WTC11 (cell line): Measurements from ENCODE around the gene ZC3H12C. TPM values are rescaled to one million over a fixed set of nuclear protein-coding genes. Genes with fewer than 3 reads are reported as not detected.

ENCODE experiments used
- ATAC-seq: fragments of 200-7000 bp; cut with Tn5 transposase; 2 replicates; pipeline ENCODE4 v1.10.0; 2021; ENCODE audit warnings: mild to moderate bottlenecking, moderate library complexity
- CTCF ChIA-PET: fragments of 300-600 bp; sonication (Branson Sonifier 250); formaldehyde crosslinking; loops from one replicate; lab custom pipeline; 2021; ENCODE audit warnings: antibody characterized with exemption; lab: Charles Lee
- POLR2A ChIA-PET: fragments of 350-600 bp; sonication (Branson Sonifier 250); formaldehyde crosslinking; loops from one replicate; lab custom pipeline; 2021; ENCODE audit warnings: antibody characterized with exemption; lab: Charles Lee
- DNase-seq: peaks from one replicate; pipeline ENCODE4 v3.0.0; 2021; ENCODE audit warnings: low spot score
- H3K27ac Mint-ChIP-seq: 2 replicates; pipeline ENCODE4 v1.8.0; 2021; ENCODE audit warnings: mixed read lengths
- H3K27me3 Mint-ChIP-seq: 2 replicates; pipeline ENCODE4 v1.8.0; 2021; ENCODE audit warnings: low read depth, mild to moderate bottlenecking, moderate library complexity, mixed read lengths
- H3K36me3 Mint-ChIP-seq: 2 replicates; pipeline ENCODE4 v1.8.0; 2021; ENCODE audit warnings: mixed read lengths
- H3K4me1 Mint-ChIP-seq: 2 replicates; pipeline ENCODE4 v1.8.0; 2022; ENCODE audit warnings: mixed read lengths
- H3K4me3 Mint-ChIP-seq: 2 replicates; pipeline ENCODE4 v1.8.0; 2021; ENCODE audit warnings: mild to moderate bottlenecking, moderate library complexity, mixed read lengths
- H3K9me3 Mint-ChIP-seq: 2 replicates; pipeline ENCODE4 v1.8.0; 2021; ENCODE audit warnings: mixed read lengths
- ATF1 ChIP-seq: sonication (generic); formaldehyde crosslinking; IDR thresholded peaks from 2 replicates; pipeline ENCODE4 v1.8.1; 2023; ENCODE audit warnings: mild to moderate bottlenecking, moderate library complexity, missing genetic modification reagents
- GABPB1 ChIP-seq: sonication (generic); formaldehyde crosslinking; IDR thresholded peaks from 2 replicates; pipeline ENCODE4 v1.8.1; 2023; ENCODE audit warnings: mild to moderate bottlenecking, missing genetic modification reagents
- GTF2I ChIP-seq: fragments of 250-450 bp; sonication (Bioruptor Pico); conservative IDR thresholded peaks from 2 replicates; pipeline ENCODE4 v1.4.0; 2021; ENCODE audit warnings: mild to moderate bottlenecking
- IRF2 ChIP-seq: sonication (generic); formaldehyde crosslinking; IDR thresholded peaks from 2 replicates; pipeline ENCODE4 v1.8.0; 2022; ENCODE audit warnings: low read depth, missing genetic modification reagents, borderline replicate concordance
- JUN ChIP-seq: sonication (generic); formaldehyde crosslinking; IDR thresholded peaks from 2 replicates; pipeline ENCODE4 v1.8.0; 2023; ENCODE audit warnings: mild to moderate bottlenecking, missing genetic modification reagents
- RELA ChIP-seq: sonication (generic); formaldehyde crosslinking; IDR thresholded peaks from 2 replicates; pipeline ENCODE4 v1.8.1; 2022; ENCODE audit warnings: missing genetic modification reagents, mild to moderate bottlenecking, borderline replicate concordance
- SMAD4 ChIP-seq: sonication (generic); formaldehyde crosslinking; IDR thresholded peaks from 2 replicates; pipeline ENCODE4 v1.8.0; 2022; ENCODE audit warnings: mild to moderate bottlenecking, missing genetic modification reagents
- ZNF121 ChIP-seq: sonication (generic); formaldehyde crosslinking; IDR thresholded peaks from 2 replicates; pipeline ENCODE4 v1.8.0; 2023; ENCODE audit warnings: missing genetic modification reagents
- ZNF219 ChIP-seq: sonication (generic); formaldehyde crosslinking; IDR thresholded peaks from 2 replicates; pipeline ENCODE4 v1.8.0; 2023; ENCODE audit warnings: missing genetic modification reagents, mild to moderate bottlenecking, borderline replicate concordance
- ZNF263 ChIP-seq: sonication (generic); formaldehyde crosslinking; IDR thresholded peaks from 2 replicates; pipeline ENCODE4 v1.8.1; 2022; ENCODE audit warnings: low read depth, mild to moderate bottlenecking, moderate library complexity, missing genetic modification reagents
- ZNF416 ChIP-seq: fragments of 250-450 bp; sonication (Bioruptor Pico); IDR thresholded peaks from 2 replicates; pipeline ENCODE4 v1.9.0; 2021; ENCODE audit warnings: mild to moderate bottlenecking, inconsistent platforms
- total RNA-seq: library from RNA; stranded (reverse); gene quantifications from 3 replicates; pipeline ENCODE4 v1.2.3, GENCODE V29; 2021
- TF ChIP-seq, protein P1 (sequence below): fragments of 250-450 bp; sonication (Bioruptor Pico); IDR thresholded peaks from 2 replicates; pipeline ENCODE4 v1.9.0; 2021; ENCODE audit warnings: mild to moderate bottlenecking, borderline replicate concordance
- TF ChIP-seq, protein P2 (sequence below): fragments of 250-450 bp; sonication (Bioruptor Pico); IDR thresholded peaks from 2 replicates; pipeline ENCODE4 v2.1.2; 2022; ENCODE audit warnings: mild to moderate bottlenecking, moderate library complexity
- TF ChIP-seq, protein P3 (sequence below): sonication (generic); formaldehyde crosslinking; IDR thresholded peaks from 2 replicates; pipeline ENCODE4 v1.8.0; 2022; ENCODE audit warnings: mild to moderate bottlenecking, missing genetic modification reagents
- TF ChIP-seq, protein P4 (sequence below): sonication (generic); formaldehyde crosslinking; IDR thresholded peaks from 2 replicates; pipeline ENCODE4 v1.8.1; 2023; ENCODE audit warnings: mild to moderate bottlenecking, moderate library complexity, missing genetic modification reagents
- TF ChIP-seq, protein P5 (sequence below): sonication (generic); formaldehyde crosslinking; IDR thresholded peaks from 2 replicates; pipeline ENCODE4 v1.8.1; 2022; ENCODE audit warnings: low read depth, missing genetic modification reagents, borderline replicate concordance

Gene ZC3H12C
- total RNA-seq, 1 experiment from 2014 or later, result 2.4 TPM

DNA sequence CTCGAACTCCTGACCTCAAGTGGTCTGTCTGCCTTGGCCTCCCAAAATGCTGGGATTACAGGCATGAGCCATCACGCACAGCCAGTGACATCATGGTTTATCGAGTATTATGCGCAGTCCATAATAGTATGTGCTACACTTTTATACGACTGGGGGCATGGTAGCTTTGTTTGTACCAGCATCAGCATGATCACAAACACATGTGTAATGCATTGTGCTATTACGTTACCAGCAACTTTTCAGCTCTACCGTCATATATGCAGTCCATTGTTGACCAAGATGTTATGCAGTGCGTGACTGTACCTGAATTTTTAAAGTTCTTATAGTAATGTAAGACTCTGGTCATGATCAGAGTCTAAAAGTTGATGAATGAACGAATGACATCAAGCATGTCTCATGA is 67.9 kb downstream of the ZC3H12C start (continued):
- TF ChIP-seq, protein P1, sequence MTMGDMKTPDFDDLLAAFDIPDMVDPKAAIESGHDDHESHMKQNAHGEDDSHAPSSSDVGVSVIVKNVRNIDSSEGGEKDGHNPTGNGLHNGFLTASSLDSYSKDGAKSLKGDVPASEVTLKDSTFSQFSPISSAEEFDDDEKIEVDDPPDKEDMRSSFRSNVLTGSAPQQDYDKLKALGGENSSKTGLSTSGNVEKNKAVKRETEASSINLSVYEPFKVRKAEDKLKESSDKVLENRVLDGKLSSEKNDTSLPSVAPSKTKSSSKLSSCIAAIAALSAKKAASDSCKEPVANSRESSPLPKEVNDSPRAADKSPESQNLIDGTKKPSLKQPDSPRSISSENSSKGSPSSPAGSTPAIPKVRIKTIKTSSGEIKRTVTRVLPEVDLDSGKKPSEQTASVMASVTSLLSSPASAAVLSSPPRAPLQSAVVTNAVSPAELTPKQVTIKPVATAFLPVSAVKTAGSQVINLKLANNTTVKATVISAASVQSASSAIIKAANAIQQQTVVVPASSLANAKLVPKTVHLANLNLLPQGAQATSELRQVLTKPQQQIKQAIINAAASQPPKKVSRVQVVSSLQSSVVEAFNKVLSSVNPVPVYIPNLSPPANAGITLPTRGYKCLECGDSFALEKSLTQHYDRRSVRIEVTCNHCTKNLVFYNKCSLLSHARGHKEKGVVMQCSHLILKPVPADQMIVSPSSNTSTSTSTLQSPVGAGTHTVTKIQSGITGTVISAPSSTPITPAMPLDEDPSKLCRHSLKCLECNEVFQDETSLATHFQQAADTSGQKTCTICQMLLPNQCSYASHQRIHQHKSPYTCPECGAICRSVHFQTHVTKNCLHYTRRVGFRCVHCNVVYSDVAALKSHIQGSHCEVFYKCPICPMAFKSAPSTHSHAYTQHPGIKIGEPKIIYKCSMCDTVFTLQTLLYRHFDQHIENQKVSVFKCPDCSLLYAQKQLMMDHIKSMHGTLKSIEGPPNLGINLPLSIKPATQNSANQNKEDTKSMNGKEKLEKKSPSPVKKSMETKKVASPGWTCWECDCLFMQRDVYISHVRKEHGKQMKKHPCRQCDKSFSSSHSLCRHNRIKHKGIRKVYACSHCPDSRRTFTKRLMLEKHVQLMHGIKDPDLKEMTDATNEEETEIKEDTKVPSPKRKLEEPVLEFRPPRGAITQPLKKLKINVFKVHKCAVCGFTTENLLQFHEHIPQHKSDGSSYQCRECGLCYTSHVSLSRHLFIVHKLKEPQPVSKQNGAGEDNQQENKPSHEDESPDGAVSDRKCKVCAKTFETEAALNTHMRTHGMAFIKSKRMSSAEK (CRISPR knock-in tag), result no peak
- TF ChIP-seq ATF1, result no peak
- TF ChIP-seq, protein P2, sequence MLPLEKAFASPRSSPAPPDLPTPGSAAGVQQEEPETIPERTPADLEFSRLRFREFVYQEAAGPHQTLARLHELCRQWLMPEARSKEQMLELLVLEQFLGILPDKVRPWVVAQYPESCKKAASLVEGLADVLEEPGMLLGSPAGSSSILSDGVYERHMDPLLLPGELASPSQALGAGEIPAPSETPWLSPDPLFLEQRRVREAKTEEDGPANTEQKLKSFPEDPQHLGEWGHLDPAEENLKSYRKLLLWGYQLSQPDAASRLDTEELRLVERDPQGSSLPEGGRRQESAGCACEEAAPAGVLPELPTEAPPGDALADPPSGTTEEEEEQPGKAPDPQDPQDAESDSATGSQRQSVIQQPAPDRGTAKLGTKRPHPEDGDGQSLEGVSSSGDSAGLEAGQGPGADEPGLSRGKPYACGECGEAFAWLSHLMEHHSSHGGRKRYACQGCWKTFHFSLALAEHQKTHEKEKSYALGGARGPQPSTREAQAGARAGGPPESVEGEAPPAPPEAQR, result no peak
- TF ChIP-seq IRF2 (CRISPR knock-in tag), result no peak
- no peak for TF ChIP-seq ZNF121 (CRISPR knock-in tag)
- no peak for TF ChIP-seq ZNF263 (CRISPR knock-in tag)
- TF ChIP-seq JUN, result no peak

DNA sequence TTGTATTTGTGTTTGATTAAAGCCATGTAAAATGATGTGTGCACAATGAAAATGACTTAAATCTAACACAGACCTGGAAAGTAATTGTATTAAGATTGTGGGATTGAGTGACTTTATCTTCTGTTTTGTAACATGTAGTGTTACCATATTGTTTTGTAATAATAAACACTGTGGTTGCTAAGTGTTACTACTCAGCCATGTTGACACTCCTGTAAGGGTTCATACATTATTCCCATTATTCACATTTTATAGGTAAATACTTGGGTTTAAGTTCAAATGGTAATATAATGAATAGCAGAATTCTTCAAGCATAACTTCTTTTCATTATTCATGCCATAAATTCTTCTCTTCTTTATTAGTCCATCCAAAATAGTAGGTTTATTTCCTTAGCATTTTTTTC is 69.0 kb downstream of the ZC3H12C start:
- Mint-ChIP-seq H3K4me3 (no peak overlapping the region), H3K27me3 (no peaks in the 10 kb centered on the region), H3K9me3 (no peaks in the 10 kb centered on the region), H3K4me1 (peaks cover 3% of the 10 kb centered on the region), H3K27ac (no peak overlapping the region), H3K36me3 (peaks cover 14% of the 10 kb centered on the region)
- DNase-seq (no peak), ATAC-seq (no peak)
- TF ChIP-seq ATF1 (no peak), GTF2I (CRISPR knock-in tag) (no peak), ZNF219 (CRISPR knock-in tag) (no peak), RELA (no peak), SMAD4 (CRISPR knock-in tag) (no peak), GABPB1 (CRISPR knock-in tag) (no peak), ZNF416 (no peak)
- TF ChIP-seq, protein P3, sequence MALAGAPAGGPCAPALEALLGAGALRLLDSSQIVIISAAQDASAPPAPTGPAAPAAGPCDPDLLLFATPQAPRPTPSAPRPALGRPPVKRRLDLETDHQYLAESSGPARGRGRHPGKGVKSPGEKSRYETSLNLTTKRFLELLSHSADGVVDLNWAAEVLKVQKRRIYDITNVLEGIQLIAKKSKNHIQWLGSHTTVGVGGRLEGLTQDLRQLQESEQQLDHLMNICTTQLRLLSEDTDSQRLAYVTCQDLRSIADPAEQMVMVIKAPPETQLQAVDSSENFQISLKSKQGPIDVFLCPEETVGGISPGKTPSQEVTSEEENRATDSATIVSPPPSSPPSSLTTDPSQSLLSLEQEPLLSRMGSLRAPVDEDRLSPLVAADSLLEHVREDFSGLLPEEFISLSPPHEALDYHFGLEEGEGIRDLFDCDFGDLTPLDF (CRISPR knock-in tag), result no peak
- TF ChIP-seq, protein P4, sequence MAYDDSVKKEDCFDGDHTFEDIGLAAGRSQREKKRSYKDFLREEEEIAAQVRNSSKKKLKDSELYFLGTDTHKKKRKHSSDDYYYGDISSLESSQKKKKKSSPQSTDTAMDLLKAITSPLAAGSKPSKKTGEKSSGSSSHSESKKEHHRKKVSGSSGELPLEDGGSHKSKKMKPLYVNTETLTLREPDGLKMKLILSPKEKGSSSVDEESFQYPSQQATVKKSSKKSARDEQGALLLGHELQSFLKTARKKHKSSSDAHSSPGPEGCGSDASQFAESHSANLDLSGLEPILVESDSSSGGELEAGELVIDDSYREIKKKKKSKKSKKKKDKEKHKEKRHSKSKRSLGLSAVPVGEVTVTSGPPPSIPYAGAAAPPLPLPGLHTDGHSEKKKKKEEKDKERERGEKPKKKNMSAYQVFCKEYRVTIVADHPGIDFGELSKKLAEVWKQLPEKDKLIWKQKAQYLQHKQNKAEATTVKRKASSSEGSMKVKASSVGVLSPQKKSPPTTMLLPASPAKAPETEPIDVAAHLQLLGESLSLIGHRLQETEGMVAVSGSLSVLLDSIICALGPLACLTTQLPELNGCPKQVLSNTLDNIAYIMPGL (CRISPR knock-in tag), result no peak
- TF ChIP-seq, protein P5, sequence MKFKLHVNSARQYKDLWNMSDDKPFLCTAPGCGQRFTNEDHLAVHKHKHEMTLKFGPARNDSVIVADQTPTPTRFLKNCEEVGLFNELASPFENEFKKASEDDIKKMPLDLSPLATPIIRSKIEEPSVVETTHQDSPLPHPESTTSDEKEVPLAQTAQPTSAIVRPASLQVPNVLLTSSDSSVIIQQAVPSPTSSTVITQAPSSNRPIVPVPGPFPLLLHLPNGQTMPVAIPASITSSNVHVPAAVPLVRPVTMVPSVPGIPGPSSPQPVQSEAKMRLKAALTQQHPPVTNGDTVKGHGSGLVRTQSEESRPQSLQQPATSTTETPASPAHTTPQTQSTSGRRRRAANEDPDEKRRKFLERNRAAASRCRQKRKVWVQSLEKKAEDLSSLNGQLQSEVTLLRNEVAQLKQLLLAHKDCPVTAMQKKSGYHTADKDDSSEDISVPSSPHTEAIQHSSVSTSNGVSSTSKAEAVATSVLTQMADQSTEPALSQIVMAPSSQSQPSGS (CRISPR knock-in tag), result no peak
- CTCF ChIA-PET, result no interaction called here
- POLR2A ChIA-PET, result no interaction called here
